HG03196 (cell line): ENCODE data around the gene BUD31.
"Not testable (repeated sequence)": the region's sequence is repeated elsewhere in the genome, so short reads cannot be mapped to it uniquely, and the experiment has no call there.

ENCODE experiments used
- ATAC-seq: cut with Tn5 transposase; IDR thresholded peaks from one replicate; pipeline ENCODE4 v1.9.1; 2021; ENCODE audit not compliant: unreplicated experiment

BUD31 gene

GRCh38 chr7:99397297-99397983 is 11.3 kb upstream of the BUD31 start:
- ATAC-seq: no peak

DNA sequence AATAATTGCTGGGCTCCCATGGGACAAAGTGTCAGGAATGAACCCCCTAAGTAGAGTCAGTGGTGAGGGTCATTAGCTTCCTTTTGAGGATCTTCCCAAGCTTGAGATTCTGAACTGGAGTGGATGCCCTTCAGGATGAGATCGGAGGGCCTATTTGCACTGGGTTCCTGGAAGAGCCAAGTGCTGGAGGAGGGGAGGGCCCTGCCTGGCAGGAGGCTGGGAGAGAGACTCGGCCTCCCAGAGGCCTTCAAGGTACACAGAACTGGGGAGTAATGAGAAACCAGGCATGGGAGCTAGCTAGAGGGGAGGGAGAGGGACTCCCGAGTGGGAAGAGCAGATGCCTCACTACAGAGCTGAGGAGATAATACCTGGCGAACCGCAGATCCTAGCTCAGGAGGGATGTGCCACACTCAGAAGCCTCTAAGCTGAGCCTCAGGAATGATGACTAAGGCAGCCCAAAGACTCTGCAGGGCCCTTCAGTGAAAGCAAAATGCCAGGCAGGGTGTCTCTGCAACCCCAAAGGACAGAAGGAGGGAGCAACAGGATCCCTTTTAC is 9.8 kb upstream of the BUD31 start:
- ATAC-seq: no peak

- no peak for ATAC-seq
These were observed 9.2 kb upstream of the BUD31 start for GRCh38 chr7:99399597-99399996.

- ATAC-seq: no peak
These were observed 5.9 kb upstream of the BUD31 start for GRCh38 chr7:99402854-99403253.

GRCh38 chr7:99403764-99404163 is 5.0 kb upstream of the BUD31 start:
- ATAC-seq: no peak

DNA sequence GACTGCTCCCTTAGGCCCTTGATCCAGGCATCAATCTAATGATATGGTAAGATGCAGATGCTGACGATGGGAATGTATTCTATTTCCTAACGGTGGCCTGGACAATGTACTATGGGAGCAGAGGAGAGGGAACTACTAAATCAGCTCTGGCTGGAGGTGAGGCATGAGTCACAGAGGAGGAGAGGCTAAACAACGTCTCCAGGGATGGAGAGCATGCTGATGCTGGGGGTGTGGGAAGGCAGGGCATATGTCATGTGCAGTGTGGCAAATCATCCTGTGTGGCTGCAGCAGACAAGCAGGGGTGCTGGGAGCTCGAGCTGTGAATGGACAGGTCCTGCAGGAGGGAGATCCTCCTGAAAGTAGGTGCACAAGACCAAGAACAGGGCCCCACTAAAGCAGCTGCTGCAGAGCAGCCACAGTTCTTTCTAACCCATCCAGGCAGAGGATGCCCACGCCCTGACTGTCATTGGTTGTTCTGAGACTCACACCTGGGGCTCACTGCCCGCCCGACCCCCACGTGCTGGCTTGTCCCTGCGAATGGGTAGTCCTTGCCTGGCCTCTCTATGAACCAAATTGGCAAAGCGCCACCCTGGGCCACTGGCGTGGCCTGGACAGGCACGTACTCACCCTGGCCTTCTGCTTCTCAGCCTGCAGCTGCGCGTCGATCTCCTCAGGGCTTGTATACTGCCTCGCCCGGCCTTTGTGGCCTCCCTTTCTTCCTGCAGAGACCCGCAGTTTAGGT is 4.4 kb upstream of the BUD31 start:
- ATAC-seq: no peak

GRCh38 chr7:99404977-99405320 is 3.8 kb upstream of the BUD31 start:
- ATAC-seq: no peak

- no peak for ATAC-seq
These were observed 2.2 kb upstream of the BUD31 start for GRCh38 chr7:99406557-99406956.

- no peak for ATAC-seq
These were observed 844 bp upstream of the BUD31 start for GRCh38 chr7:99407872-99408378.

DNA sequence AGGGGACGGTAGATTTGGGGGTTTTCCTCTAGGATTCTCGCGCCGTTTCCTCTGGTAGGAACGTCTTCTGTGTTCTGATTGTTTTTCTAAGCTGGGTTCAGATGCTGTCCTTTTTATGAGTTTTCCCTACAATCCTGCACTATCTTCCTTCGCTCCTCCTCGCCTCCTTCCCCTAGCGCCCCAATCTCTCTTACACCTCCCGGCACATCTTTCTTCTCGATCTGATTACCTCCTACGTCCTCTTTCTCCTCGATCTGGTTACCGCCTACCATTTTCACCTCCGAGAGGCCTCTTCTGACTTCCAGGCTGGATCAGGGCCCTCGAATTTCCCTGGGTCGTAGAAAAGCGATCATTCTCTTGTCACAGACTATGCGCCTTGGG is 413 bp downstream of the BUD31 start:
- ATAC-seq: no peak

DNA sequence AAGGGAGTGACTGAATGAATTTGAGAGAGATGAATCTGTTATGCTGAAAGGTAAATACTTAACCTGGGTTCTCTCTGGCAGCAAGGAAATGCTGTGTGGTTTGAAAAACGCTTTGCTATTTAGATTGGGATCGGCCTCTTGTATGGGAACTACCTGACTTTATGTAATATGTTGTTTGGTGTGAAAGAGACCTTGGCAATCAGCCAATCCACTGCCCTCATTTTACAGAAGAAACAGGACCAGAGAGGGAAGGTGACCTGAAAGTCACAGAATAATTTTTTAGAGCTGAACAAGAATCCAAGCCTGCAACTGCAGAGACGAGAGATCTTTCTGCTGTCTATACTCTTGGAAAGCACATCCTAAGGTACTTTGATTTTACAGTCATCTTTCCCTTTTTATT is 1.0 kb downstream of the BUD31 start:
- no peak for ATAC-seq

DNA sequence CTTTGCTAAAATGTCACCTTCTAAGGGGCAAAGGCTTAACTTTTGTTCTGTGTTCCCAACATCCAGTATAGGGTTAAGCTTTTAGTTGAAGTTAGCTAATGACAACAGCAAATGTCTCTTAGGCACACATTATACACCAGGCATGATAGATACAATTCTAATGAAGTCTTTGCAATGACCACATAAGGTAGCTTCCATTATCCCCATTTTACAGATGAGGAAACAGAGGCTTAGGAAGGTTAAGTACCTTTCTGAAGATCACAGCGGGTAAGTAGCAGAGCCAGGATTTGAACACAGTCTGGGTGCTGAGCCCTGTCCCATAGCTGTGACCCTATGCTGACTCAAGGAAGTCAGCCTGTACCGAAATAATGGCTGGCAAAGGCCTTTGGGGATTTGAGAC is 1.9 kb downstream of the BUD31 start:
- no peak for ATAC-seq

DNA sequence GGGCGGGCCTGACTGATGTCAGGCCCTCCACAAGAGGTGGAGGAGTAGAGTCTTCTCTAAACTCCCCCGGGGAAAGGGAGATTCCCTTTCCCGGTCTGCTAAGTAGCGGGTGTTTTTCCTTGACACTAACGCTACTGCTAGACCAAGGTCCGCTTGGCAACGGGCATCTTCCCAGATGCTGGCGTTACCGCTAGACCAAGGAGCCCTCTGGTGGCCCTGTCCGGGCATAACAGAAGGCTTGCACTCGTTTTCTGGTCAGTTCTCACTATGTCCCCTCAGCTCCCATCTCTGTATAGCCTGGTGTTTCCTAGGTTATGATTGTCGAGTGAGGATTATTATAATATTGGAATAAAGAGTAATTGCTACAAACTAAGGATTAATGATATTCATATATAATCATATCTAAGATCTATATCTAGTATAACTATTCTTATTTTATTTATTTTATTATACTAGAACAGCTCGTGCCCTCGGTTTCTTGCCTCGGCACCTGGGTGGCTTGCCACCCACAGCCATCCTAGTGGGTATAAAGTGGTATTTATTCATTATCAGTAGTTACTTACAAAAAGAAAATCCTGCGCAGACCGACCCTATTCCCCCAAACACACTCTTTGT is 6.9 kb downstream of the BUD31 start:
- not testable (repeated sequence) for ATAC-seq

DNA sequence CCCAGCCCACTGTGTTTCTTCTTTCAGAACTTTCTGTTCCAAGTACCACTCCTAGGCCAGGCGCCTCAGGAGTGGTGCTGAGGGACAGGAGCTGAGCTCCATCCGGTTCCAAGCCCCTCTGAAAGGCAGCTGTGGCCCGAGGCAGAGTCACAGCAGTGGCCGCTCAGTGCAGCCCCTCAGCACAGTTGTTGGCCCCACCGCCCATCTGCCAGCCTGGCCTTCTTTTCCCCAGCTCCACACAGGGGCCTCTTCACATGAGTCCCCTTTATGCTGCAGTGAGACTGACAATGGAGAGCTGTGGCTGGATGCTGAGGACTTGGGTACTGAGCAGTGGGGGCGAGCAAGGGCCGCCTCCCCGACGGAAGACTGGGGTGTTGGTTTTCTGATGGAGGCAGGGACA is 9.5 kb downstream of the BUD31 start:
- ATAC-seq: no peak

DNA sequence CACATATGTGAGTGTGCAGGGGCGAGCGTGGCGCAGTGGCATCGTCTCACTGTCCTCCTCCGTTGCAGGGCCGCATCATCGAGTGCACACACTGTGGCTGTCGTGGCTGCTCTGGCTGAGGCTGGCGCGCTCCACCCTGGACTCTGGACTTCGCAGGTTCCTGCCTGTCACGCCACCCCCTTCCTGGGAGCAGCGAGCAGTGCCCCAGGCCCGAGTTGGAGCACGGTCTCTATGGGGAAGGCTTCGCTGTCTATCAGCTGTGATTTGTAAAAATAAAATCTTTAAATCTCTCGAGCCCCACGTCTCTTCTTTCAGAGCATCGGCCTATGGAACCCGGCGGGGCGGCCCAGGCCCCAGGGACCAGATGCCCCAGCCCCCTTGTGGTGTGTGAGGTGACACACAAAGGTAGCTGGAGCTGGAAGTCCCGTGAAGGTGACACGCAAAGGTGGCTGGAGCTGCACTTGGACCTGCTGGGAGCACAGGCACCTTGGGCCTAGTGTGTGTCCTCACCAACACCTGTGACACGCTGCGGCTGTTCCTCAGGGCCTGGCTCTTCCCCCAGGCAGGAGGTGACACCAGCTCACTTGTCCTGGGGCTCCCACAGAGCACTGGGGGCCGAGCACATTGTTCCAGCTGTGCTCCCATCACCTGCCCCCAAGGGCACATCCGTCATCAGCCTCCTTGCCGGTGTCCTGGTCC is 10.7 kb downstream of the BUD31 start:
- ATAC-seq: no peak

DNA sequence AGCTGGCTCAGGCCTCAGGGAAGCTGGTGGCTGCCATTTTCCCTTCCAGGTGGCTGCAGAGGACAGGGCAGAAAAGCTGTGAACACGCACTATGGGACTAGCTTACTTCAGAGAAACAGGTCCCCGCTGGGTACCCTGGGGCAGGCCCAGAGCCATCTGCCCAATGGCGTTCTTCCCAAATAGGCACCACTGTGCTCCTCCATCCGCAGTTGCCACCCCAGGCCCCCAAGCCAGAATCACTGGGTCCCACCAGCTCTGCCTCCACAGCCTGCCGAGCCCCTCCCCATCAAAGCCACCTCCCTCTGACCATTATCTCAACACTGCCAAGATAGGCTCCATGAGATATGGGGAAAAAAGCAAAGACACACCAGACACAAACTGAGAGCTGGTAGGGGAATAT is 11.4 kb downstream of the BUD31 start:
- ATAC-seq: no peak

GRCh38 chr7:99420986-99421385 is 12.2 kb downstream of the BUD31 start:
- ATAC-seq: no peak

DNA sequence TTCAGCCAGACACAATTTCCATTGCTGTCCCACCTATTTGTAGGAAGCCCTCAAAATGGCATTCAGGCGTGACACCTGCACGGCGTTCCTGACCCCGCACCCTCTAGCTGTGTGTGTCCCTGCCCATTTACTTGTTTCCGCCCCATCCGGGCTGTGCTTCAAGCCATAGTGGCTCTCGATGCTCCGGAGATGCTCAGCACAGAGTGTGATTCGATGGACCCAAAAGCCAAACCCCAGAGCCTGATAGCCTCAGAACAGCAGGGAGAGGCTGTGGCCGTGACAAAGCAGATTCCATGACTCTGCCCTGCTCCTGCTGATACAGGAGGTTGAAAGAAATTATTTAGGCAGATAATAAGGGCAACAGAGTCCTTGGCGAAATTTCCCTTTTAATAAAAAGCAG is 13.4 kb downstream of the BUD31 start:
- ATAC-seq: no peak

DNA sequence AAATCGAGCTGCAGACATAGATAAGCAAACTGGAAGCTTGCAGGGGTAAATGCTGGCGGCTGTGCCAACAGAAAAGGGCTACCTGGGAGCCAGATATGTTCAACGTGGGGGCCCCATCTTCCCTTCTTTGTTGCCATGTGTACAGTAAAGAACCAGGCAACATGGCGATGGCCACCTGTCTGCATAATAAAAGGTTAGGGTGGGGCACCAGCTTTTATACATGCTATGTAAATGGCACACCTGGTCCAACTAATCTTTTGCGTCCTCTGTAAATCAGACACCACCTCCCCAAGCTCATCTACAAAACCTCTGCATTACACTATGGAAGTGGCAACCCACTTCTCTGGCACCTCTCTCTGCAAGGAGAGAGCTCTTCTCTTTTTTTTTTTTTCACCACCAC is 13.9 kb downstream of the BUD31 start:
- ATAC-seq: no peak

DNA sequence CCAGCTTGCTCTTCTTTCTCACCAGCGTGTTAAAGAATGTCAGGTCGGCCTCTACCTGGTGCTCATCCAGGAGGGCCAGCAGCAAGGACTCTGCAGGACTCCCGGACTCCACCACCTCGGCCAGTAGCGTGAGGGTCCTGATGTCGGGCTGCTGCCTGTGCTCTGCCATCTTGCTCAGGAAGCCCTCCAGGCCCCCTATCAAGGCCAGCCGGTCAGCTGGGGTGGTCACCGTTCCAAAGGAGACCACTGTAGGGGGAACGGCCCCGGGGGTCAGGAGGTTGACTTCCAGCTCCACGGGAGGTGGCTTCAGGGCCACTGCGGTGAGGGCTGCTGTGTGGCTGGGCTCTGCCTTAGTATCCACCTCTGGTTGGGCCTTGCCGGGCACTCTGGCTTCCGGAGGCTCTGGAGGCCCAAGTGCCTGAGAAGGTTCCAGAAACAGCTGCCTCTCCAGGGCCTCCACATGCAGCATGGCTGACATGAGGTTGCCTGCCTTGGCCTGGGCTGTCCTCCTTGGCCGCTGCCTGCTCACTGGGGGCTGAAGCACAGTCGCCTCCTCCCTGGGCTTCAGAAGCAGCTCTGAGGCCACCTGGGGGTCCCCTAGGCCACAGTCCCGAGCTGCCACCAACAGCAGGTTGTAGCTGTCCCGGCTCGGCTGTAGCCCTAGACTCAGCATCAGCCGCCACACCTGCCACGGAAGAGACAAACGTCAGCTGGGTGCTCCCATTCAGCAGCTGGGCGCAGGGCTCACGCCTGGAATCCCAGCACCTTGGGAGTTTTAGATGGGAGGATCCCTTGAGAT is 16.4 kb downstream of the BUD31 start:
- no peak for ATAC-seq
